MCF 10A (cell line): ENCODE measurements around the gene PRSS33. TPM values are rescaled to one million over a fixed set of nuclear protein-coding genes. Genes with fewer than 3 reads are reported as not detected.

Source experiments
- BruUV-seq: library from RNA; stranded (reverse); fragments of 400-500 nt; replicated peaks from 2 replicates; lab custom pipeline; 2021; lab: Mats Ljungman, UMichigan
- CTCF ChIA-PET: fragments of 300-600 bp; sonication (Branson Sonifier 250); formaldehyde crosslinking; extraction: SDS; loops from one replicate; lab custom pipeline; 2021; ENCODE audit warnings: antibody characterized with exemption, inconsistent platforms; lab: Yijun Ruan, JAX
- POLR2A ChIA-PET: fragments of 300-600, 350-650 bp; sonication (Branson Sonifier 250); formaldehyde crosslinking; extraction: SDS; loops from one replicate; lab custom pipeline; 2020; ENCODE audit warnings: antibody characterized with exemption, inconsistent platforms; lab: Yijun Ruan, JAX
- DNase-seq: peaks from one replicate; pipeline ENCODE4 v3.0.0-alpha.2; 2018; ENCODE audit not compliant: unreplicated experiment
- H3K27ac Mint-ChIP-seq: one replicate; pipeline ENCODE4 v1.8.0; 2022; ENCODE audit warnings: mild to moderate bottlenecking, low read depth, mixed read lengths; ENCODE audit not compliant: unreplicated experiment
- H3K27me3 Mint-ChIP-seq: one replicate; pipeline ENCODE4 v1.8.0; 2022; ENCODE audit warnings: mixed read lengths; ENCODE audit not compliant: insufficient read depth, unreplicated experiment
- H3K36me3 Mint-ChIP-seq: one replicate; pipeline ENCODE4 v1.8.0; 2022; ENCODE audit warnings: mild to moderate bottlenecking, moderate library complexity, mixed read lengths; ENCODE audit not compliant: insufficient read depth, unreplicated experiment
- H3K4me1 Mint-ChIP-seq: one replicate; pipeline ENCODE4 v1.8.0; 2022; ENCODE audit warnings: mixed read lengths; ENCODE audit not compliant: insufficient read depth, unreplicated experiment
- H3K4me3 Mint-ChIP-seq: one replicate; pipeline ENCODE4 v1.8.0; 2022; ENCODE audit warnings: mild to moderate bottlenecking, moderate library complexity, mixed read lengths; ENCODE audit not compliant: unreplicated experiment
- H3K9me3 Mint-ChIP-seq: one replicate; pipeline ENCODE4 v1.8.0; 2022; ENCODE audit warnings: mixed read lengths; ENCODE audit not compliant: unreplicated experiment
- intact Hi-C: fragments of 100-400 bp; cut with micrococcal nuclease; formaldehyde crosslinking; loops from 2 replicates; pipeline ENCODE4 v1.14.1; 2022
- total RNA-seq: library from RNA; stranded (reverse); gene quantifications from 2 replicates; pipeline ENCODE4 v1.2.3, GENCODE V29; 2022
- TF ChIP-seq, protein P1 (sequence below): fragments of 200-600 bp; IDR thresholded peaks from one replicate; pipeline ENCODE4 v1.8.0; 2022; ENCODE audit warnings: antibody characterized with exemption, mild to moderate bottlenecking; ENCODE audit not compliant: unreplicated experiment

Gene PRSS33
- total RNA-seq, 1 experiment from 2014 or later: not detected

DNA sequence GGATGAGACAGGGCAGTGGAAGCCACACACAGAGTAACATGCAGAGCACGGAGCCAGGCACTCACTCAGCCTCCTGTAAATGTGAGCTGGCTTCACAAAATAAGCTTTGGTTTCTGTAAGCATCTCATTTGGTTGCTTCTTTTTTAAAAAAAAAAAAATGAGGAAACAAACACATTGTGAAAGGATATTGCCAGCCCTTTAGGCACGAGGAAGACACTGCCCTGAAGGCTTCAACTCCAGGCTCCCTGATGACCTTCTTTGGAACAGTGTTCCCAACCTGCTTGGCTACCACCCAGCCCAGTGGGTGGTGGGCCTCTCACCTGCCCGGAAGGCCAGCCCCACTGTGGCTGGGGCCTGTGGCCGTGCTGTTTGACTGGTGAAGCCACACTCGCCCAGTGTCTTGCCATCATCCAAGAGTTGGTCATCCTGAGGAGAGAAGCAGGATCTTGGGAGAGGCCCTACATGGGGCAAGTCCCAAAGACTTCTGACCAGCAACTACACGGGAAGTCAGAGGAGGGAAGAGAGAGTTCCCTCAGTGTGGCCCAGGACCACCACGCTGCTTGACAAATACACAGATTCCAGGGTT is 12.1 kb downstream of the PRSS33 start:
- H3K27me3 Mint-ChIP-seq: no peaks in the 10 kb centered on the region
- BruUV-seq: no TSS peak
- intact Hi-C loops: no loop called here
- peak overlapping the region; percentile 96 for H3K27ac Mint-ChIP-seq
- TF ChIP-seq, protein P1, sequence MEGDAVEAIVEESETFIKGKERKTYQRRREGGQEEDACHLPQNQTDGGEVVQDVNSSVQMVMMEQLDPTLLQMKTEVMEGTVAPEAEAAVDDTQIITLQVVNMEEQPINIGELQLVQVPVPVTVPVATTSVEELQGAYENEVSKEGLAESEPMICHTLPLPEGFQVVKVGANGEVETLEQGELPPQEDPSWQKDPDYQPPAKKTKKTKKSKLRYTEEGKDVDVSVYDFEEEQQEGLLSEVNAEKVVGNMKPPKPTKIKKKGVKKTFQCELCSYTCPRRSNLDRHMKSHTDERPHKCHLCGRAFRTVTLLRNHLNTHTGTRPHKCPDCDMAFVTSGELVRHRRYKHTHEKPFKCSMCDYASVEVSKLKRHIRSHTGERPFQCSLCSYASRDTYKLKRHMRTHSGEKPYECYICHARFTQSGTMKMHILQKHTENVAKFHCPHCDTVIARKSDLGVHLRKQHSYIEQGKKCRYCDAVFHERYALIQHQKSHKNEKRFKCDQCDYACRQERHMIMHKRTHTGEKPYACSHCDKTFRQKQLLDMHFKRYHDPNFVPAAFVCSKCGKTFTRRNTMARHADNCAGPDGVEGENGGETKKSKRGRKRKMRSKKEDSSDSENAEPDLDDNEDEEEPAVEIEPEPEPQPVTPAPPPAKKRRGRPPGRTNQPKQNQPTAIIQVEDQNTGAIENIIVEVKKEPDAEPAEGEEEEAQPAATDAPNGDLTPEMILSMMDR: no peak
- POLR2A ChIA-PET: interaction anchor here (0.7 to 6.5 kb wide), 10 partner anchors 8 to 141 kb away, joined by 3 to 79 read pairs (median 6); partner anchors contain the start of genes PRSS22 and SRRM2
- H3K36me3 Mint-ChIP-seq: peaks cover 59% of the 10 kb centered on the region
- H3K4me3 Mint-ChIP-seq: peak overlapping the region; percentile 96
- DNase-seq: no peak
- peaks cover 24% of the 10 kb centered on the region for H3K4me1 Mint-ChIP-seq
- CTCF ChIA-PET: interaction anchor here (0.9 to 1.5 kb wide), 4 partner anchors 8 to 138 kb away, joined by 3 to 9 read pairs (median 4); no protein-coding TSS in a partner anchor
- no peaks in the 10 kb centered on the region for H3K9me3 Mint-ChIP-seq

GRCh38 chr16:2774161-2774891 is 13.0 kb downstream of the PRSS33 start:
- intact Hi-C loops: no loop called here
- BruUV-seq: no TSS peak

DNA sequence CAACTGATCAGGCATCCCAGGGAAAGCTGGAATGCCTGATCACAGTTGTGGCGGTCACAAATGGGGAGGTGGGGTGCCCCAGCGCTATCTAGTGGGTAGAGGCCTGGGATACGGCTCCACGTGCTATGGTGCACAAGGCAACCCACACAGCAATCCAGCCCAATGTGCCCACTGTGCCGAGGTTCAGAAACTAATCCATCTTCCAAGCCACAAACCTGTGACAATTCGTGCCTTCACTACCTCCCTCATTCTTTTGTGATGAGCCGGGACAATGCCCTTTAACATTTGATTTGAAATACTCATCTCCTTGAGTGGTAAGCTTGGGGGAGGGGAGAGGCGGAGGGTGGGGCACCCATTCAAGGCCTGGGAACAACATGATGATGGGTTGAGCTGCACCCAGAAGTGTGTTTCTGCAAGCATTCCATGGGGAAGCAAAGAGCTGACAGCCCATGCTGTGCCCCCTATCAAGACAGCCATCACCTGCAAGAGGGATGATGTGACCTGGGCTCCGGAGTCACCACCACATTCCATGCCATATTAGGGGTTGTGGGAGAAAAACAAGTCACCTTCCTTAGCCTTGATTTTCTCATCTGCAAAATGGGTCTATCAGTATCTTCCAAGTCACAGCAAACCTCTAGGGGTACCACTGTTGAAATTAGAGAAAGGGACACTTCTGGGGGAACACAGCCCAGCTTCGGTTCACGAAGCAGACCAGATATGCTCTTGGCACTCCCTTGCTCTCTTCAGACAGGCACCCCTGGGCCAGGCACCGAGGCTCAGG is 14.0 kb downstream of the PRSS33 start:
- H3K4me3 Mint-ChIP-seq: peak overlapping the region; percentile 10
- H3K36me3 Mint-ChIP-seq: peaks cover 72% of the 10 kb centered on the region
- H3K27ac Mint-ChIP-seq: peak overlapping the region; percentile 43
- H3K9me3 Mint-ChIP-seq: no peaks in the 10 kb centered on the region
- intact Hi-C loops: no loop called here
- peaks cover 39% of the 10 kb centered on the region for H3K4me1 Mint-ChIP-seq
- BruUV-seq: no TSS peak
- peak; percentile 43 for DNase-seq
- CTCF ChIA-PET: interaction anchor here (0.6 to 1.5 kb wide), 2 partner anchors 50 to 95 kb away, joined by 3 to 9 read pairs; no protein-coding TSS in a partner anchor
- TF ChIP-seq, protein P1: no peak
- POLR2A ChIA-PET: interaction anchor here (0.6 to 6.5 kb wide), 5 partner anchors 9 to 96 kb away, joined by 3 to 79 read pairs (median 4); partner anchors contain the start of genes KCTD5, PRSS27 and SRRM2
- H3K27me3 Mint-ChIP-seq: no peaks in the 10 kb centered on the region

More at GRCh38 chr16:2774161-2774891, 13.0 kb downstream of the PRSS33 start:
- peak overlapping the region; percentile 43 for H3K27ac Mint-ChIP-seq
- TF ChIP-seq, protein P1: no peak
- DNase-seq: no peak
- no peaks in the 10 kb centered on the region for H3K27me3 Mint-ChIP-seq
- POLR2A ChIA-PET: interaction anchor here (0.6 to 6.5 kb wide), 5 partner anchors 10 to 726 kb away, joined by 3 to 79 read pairs (median 6); partner anchors contain the start of genes PRSS22 and SRRM2
- peaks cover 63% of the 10 kb centered on the region for H3K36me3 Mint-ChIP-seq
- H3K9me3 Mint-ChIP-seq: no peaks in the 10 kb centered on the region
- peaks cover 32% of the 10 kb centered on the region for H3K4me1 Mint-ChIP-seq
- peak overlapping the region; percentile 96 for H3K4me3 Mint-ChIP-seq
- CTCF ChIA-PET: interaction anchor here (0.6 to 1.5 kb wide), 5 partner anchors 9 to 94 kb away, joined by 3 to 9 read pairs (median 4); no protein-coding TSS in a partner anchor
